Right kidney (tissue), 1 donor: ENCODE measurements around the gene USP2.

ENCODE experiments used
- DNase-seq: peaks from one replicate; pipeline ENCODE4 v3.0.0-alpha.2; 2016

Gene USP2

DNA sequence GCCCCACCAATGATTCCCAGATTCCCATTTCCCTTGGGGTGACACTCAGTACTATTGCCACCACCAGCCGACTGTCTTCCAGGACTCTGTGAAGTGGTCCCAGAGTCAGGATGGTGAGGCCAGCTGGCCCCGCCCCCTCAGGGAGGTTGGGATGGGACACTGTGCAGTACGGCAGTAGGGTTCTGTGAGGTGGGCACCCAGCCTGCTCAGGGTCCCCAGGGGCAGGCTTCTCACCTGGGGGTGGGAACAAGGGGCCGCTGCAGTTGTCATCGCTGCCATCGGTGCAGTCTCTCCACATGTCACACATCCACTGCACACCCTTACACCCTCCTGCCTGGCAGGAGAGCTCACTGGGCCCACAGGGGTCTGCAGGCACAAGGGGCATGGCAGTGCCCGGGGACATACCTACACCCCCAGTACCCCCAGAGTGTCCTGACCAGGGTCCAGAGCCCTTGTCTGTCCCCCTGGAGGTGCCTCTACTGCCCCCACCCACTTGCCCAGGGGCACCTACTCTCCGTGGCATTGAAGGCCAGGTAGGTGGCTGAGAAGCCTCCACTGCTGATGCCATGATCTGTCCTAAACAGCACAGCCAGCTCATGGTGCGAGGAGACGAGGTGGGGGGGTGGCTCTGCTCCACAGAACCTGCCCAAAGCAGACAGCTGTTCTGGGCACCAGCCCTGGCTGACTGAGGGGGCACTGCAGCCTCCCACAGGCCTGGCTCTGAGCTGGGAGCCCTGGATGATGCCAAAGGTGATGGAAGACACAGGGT, 38.9 kb downstream of the USP2 start:
- no peak for DNase-seq

DNA sequence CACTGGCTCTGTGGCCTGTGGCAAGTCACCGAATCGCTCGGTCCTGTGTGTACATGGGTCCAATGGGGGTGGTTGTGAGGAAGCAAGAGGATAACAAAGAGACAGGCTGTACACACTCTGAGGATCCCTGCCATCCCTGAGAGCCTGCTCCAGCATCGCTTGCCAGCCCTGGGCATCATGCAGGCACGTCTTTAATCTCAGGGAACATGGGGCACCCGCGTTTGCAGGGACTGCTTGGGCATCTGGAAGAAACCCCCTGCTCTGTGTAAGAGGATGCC, 39.5 kb downstream of the USP2 start:
- DNase-seq: no peak

DNA sequence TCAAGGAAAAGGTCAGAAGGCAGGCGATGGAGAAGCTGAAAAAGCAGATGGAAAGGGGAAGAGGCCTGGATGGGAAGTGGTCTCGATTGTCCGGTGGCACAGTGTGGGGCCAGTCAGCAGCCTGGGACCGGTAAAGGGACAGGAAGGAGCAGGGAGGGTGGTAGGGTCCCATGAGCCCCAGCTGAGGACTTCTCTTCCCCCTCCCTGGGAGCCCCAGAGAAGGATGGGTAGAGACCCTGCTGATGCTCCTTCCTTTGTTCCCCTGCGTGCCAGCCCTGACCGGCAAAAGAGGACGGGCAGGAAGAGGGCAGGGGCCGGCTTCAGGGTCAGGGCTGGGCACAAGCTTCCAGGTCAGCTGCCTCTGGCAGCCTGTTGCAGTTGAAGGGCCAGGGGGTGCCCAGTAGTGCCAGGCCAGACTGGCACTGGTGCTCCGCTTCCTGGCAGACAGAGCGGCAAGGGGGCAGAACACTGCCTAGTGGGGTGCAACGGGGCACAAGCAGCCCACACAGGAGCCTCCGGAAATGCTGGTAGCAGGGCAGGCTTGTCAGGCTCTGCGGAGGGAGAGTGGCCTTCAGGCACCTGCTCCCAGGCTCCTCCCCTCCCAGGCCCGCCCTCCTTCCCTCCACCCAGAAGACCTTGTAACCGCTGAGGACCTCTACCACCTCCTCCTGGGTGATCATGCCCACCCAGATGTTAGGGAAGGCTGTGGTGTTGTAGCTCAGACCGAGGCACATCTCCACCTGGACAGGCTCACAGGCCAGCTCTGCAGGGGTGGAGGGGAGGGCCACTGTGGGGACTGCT, 40.1 kb downstream of the USP2 start:
- no peak for DNase-seq

DNA sequence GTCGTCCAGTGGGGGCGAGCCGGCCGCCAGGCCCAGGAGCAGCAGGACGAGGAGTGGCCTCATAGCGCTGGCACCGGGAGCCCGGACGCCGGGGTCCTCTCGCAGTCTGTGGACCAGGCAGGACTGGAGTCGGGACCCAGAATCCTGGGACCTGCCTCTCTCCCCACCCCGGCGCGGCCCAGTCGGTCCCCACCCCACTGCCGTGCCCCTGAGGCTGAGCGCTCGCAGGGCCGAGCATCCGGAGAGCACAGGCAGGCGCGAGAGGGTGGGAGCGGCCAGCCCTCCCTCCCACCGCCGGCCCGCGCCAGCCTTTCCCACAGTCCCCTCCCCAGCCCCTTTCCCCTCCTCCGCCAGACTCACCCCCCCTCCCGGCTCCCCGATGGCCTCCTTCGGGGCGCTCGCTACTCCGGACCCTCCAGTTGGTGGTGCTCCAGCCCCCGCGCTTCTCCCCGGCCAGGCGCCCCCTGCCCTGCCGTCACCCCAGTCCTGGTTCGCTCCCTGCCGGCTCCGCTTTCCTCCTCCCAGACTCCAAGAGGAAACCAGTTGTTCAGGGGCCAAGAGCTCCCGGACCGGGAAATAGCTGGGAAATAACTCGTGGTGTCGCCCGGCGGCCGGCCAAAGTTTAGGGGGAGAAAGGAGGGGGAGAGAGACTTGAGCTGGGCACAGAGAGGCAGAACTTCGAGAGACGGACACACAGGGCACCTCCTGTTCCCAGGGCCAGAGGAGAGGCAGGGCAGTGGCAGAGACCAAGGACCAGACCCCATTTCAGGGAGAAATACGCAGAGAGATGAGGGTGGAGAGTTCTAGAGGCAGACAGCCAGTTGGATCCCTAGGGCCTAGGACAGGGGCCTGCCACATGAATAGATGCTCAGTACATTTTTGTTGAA, 40.9 kb downstream of the USP2 start, which contains the start of gene C1QTNF5:
Gene C1QTNF5, minus strand, starts transcription at position 549 of the 887 bp plus-strand sequence. Its CDS starts 486 bp downstream, at position 63.
- peak; percentile 60 for DNase-seq

DNA sequence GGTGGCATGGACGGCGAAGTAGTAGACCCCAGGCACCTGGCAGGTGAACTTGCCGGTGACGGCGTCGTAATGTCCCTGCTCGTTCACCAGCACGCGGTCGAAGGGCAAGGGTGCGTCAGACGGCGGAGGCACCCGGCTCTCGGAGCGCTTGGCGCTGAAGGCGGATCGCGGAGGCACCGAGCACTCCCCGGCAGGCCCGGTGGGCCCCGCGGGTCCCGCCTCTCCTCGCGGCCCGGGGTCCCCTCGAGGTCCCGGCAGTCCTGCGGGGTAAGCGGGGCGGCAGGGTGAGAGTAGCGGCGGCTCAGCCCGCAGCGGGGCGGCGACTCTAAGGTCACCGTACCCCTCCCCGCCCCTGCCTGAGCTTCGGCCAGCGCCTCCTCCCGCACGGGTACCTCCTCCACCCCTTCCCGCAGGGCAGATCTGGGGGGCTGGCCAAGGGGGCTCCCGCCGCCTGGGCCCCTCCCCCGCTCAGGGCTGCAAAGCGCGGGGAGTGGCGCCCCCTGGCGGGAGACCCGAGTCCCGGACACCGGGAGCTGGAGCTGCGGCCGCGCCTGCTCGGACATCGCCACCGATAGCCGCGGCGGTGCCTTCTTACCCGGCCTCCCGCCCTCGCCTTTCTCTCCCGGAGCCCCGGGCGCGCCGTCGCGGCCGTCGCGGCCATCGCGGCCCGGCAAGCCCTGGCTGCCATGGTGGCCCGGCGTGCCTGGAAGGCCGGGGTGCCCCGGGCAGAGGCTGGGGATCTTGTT, 41.7 kb downstream of the USP2 start:
- DNase-seq: peak; percentile 90

DNA sequence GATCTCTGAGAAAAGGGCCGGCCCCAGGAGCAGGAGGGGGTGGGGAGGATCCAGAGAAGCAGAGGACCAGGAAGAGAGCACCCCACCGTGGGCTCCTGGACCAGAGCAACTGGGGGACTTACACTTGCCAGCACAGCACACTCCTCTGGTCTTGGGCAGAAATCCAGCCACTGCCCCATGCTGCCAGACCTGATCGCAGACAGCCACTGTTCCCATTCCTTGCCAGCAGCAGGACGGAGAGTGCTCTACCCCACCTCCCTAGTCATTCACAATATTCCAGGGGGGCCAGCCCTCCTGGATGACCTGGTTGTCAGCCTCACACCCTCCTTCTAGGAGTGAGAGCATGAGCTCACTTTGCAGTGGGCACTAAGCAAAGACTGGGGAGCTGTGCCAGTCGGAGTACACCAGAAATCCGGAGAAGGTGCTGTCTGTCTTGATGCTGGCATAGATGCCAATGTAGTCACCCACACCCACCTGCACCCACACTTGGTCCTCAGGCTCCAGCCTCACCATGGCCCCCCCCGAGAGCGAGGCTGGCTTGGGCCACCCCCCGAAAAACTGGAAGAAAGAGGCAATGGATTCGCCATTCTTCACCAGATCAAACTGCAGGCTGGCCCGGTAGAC, 42.4 kb downstream of the USP2 start:
- no peak for DNase-seq

DNA sequence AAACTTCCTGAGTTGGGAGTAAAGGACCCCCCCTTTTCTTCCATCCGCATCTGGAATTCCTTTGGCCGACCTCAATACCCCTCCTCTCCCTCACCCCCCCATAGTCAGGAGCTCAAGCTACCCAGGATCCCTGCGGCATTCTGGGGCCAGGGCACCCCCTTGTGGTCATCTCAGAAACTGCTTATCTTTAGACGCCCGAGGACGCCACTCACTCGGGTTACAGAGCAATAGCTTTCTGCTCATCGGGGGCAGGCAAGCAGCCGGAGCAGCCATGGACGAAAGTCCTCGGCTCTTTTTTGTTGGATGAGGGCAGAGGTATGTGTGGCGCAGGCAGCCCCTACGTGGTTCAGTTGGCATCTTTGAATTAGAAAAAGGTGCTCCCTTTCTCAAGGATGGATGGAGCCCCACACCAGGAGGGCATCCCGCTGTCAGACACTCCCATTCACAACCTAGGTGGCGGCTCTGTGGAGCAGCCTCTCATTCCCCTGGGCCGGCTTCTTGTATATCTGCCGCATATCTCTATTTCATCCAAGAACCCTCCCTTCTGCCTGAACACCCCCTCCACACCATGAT, 43.1 kb downstream of the USP2 start:
- DNase-seq: peak; percentile 73

DNA sequence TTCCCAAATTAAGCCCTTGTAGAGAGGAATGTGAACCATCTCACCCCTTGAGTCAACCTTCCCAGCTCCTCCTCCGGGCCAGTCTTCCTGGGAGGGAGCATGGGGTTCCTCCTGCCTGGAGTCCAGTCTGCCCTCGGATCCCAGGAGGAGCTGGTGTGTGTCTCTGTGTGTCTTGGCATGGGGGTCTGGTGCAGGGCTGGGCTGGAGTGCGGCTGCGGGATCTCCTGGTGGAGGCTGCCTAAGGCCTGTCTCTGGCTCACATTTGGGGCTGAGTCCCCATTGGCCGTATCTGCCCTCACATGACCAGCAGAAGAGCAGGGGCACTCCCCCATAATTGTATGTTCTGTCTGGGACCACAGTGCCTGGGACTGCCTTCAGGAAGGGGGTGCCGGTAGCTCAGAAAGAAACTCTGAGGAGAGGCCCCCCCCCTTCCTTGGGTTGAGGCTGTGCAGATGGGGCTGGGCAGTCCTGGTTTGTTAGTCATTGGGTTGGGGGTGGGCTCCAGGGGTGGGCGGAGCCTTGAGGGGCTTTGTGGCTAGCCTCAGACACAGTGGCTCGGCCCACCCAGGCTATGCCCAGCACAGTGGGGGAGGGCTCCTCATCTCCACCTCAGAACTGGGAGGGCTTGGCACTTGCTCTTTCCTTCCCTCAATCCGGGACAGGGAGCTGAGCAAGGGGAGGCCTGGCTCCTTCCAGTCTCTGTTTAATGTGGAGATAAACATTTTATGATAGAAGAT, 43.7 kb downstream of the USP2 start:
- DNase-seq: no peak

DNA sequence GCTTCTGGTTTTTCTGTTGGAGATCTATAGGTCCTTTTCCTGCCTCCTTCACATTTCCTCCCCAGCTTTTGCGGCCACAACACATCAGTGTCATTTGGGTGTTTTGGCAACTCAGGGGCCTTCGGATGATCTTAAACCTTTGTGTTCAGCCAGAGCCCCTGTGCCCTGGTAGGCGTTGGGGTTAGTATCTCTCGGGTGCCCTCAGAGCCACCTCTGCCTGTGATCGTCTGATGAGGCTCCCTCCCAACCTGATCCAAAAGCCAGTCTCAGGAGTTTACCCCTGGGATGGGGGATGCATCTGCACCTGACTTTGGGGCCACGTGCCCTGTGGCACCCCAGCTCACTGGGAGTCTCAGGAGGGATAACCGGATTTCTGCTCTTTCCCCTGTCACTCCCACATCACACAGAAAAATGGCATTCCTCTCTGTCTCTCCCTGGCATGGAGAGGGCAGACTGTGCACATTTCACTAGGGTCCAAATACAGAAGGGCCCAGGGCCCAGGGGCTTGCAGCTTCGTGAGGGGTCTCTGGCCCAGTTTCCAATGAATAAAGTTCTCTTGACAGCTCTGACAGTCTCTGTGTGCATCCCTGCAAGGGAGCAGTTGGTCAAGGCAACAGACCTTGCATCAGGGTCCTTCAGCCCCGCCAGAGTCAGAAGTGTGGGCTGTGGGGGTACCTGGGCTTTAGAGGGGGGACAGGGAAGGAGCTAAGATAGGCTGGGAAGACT, 44.6 kb downstream of the USP2 start:
- DNase-seq: no peak

DNA sequence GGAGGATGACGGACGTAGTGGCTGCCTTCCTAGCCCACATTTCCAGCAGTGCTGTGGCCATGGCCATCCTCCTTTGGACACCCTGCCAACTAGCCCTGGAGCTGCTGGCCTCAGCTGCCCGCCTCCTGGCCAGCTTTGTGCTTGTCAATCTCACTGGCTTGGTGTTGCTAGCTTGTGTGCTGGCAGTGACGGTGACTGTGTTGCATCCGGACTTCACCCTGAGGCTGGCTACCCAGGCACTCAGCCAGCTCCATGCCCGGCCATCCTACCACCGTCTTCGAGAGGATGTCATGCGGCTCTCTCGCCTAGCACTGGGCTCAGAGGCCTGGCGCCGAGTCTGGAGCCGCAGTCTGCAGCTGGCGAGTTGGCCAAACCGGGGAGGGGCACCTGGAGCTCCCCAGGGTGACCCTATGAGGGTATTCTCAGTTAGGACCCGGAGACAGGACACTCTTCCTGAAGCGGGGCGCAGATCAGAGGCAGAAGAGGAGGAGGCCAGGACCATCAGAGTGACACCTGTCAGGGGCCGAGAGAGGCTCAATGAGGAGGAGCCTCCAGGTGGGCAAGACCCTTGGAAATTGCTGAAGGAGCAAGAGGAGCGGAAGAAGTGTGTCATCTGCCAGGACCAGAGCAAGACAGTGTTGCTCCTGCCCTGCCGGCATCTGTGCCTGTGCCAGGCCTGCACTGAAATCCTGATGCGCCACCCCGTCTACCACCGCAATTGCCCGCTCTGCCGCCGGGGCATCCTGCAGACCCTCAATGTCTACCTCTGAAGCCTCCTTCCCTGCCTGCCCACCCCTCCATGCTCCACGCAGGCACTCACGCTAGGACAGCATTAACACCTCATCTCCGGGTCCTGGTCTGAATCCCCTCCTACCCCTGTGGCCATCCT, 45.6 kb downstream of the USP2 start:
- DNase-seq: no peak

DNA sequence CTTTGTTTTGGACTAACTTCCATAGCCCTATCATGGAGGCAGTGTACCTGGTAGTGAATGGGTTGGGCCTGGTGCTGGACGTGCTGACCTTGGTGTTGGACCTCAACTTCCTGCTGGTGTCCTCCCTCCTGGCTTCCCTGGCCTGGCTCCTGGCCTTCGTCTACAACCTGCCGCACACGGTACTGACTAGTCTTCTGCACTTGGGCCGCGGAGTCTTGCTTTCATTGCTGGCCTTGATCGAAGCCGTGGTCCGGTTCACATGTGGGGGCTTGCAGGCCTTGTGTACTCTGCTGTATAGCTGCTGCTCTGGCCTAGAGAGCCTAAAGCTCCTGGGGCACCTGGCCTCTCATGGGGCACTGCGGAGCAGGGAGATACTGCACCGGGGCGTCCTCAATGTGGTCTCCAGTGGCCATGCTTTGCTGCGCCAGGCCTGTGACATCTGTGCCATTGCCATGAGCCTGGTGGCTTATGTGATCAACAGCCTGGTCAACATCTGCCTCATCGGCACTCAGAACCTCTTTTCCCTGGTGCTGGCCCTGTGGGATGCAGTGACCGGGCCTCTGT, 46.3 kb downstream of the USP2 start:
- DNase-seq: no peak

DNA sequence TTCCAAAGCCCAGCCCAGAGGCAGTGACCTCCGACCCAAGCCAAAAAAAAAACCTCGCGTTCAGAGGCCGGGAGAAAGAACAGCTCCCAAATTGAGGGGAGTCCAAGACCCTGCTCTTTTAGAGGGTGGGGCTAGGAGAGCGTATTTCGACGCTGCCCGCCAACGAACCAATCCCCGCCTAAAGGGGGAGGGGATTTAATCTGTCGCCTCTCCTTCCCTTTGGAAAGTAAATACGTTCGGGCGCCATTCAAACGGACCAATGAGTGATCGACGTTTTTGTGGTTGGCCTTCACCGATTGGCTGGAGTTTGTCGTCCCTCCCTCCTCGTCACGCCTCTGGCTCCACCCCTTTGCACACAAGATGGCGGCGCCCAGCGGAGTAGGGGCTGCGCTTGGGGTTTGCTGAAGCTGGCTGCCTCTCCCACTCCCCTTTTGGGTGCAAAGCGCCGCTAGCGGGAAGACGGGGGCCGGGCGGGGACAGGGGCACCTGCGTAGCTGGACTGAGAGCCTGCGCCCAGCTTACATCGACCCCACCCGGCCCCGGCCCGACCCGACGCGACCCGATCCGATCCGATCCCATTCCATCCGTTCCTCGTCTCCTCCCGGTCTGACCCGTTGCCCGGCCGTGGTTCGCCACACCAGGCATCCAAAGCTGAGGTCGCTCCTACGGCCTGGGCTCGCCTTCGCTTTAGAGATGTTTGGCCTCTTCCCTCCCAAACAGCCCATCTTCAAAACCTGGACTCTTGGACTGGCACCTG, 47.1 kb downstream of the USP2 start, which contains the start of gene RNF26:
Gene RNF26, plus strand, starts transcription at position 354 of the 757 bp plus-strand sequence. CDS start 596 bp downstream, outside the sequence.
- peak; percentile 88 for DNase-seq

DNA sequence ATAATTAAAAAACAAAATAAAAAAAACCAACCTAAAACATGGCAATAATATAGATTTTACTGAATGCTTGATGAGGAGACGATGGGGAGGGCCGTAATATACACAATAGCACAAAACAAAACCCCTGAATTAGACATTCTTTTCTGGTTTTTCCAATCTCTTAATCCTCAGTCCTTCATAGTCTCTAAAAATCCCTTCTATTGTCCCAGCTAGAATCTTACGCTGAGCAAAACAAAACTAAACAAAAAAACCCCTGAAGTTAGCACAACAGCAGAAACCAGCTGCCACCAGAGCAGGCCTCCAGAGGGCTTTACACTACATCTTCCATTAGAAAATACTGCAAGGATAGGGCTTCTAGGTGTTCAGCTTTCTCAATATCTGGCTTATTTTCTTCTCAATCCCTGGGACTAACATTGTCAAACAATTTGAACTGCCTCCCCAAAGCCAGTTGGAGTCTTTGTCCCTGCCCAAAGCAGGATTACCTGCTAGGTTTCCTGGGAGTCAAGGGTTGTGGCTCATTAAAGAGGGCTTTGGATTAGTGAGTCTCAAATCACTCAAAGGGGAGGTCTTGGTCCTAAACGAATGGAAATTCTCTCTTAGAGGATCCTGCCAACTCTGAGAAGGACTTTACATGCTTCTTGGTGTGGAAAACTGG, 49.3 kb downstream of the USP2 start:
- DNase-seq: no peak

DNA sequence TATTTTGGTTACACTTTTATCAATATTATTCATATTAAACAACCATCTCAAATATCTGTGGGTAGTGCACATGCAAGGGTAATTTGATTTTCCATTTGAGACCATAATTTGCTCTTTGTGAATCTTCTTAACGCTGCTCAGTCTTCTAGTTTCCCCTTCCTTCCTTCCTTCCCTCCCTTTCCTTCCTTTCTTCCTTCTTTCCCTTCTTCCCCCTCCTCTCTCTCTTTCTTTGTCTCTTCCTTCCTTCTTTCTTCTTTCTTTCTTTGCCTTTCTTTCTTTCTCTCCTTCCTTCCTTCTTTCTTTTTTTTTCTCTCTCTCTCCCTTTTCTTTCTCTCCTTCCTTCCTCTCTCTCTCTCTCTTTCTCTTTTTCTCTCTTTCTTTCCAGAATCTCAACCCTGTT, 51.3 kb downstream of the USP2 start:
- DNase-seq: no peak

DNA sequence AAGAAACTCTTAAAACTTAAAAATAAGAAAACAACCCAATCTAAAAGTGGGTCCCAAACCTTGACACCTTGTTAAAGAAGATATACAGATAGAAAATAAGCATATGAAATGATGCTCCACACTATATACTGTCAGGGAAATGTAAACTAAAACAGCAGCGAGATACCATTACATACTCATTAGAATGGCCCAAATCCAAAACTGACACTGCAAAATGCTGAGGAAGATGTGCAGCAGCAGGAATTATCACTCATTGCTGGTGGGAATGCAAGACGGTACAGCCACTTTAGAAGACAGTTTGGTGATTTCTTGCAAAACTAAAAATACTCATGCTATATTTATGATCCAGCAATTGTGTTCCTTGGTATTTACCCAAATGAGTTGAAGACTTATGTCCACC, 52.2 kb downstream of the USP2 start:
- no peak for DNase-seq

DNA sequence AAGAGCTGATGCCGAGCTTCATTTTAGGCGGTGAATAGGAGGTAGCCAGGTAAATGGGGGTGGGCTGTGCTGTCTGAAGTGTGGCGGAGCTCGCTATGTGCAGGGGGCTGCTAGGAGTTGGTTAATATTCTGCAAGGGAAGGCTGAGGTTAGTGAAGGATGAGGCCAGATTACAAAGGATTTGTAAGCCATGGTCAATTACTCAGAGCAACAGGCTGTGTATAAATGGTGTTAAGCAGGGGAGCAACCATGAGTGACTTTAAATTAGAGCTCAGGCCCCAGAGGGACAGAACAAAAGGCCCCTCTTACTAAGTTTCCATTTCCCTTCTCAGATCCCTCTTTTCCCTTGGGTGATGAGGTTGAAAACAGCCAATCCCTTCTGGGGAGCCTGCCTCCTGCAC, 57.3 kb downstream of the USP2 start:
- DNase-seq: no peak

DNA sequence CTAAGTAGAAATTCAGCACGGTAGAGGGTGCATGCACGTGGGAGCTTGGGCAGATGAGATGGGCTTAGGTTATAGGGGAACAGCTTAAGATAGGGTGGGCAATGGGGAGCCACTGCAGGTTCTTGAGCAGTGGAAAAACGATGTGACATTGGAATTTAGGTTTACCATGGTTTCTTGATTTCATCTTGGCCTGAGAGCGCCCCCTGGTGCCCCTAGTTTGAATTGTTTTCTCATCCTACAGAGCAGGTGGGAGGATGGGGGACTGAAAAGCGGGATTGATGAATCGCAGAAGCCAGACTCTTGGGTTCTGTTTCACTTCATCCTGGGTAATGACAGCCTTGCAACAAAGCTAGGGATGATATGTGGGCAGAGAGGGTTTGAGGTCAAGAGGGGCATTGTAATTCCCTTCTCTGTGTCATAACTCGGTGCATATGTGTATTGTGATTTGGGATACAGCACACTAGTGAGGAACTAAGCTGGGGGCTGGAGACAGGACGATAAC, 57.9 kb downstream of the USP2 start:
- DNase-seq: peak; percentile 47
